ENCODE results near the gene CSN3.

DNA sequence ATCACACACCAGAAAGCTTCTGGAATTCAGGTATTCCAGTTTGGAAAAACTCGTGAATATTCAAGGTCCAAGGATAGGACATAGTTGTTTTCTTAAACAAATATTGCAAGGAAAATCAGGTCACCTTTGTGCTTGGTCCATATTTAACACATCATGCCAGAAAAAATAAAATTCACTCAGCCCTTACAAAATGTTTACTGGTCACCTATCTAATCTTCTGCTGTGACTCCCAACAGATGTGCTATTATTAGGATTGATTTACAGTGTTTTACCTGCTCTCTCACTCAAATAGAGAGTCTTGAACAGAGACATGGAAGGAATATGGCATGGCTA lies 9.5 kb downstream of the CSN3 start:
- TF ChIP-seq, protein P1, sequence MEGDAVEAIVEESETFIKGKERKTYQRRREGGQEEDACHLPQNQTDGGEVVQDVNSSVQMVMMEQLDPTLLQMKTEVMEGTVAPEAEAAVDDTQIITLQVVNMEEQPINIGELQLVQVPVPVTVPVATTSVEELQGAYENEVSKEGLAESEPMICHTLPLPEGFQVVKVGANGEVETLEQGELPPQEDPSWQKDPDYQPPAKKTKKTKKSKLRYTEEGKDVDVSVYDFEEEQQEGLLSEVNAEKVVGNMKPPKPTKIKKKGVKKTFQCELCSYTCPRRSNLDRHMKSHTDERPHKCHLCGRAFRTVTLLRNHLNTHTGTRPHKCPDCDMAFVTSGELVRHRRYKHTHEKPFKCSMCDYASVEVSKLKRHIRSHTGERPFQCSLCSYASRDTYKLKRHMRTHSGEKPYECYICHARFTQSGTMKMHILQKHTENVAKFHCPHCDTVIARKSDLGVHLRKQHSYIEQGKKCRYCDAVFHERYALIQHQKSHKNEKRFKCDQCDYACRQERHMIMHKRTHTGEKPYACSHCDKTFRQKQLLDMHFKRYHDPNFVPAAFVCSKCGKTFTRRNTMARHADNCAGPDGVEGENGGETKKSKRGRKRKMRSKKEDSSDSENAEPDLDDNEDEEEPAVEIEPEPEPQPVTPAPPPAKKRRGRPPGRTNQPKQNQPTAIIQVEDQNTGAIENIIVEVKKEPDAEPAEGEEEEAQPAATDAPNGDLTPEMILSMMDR (IDR thresholded peaks at IDR 0.05): no peak
- no peak for TF ChIP-seq EZH2 (IDR thresholded peaks at IDR 0.05)
- no peak for TF ChIP-seq EZH2phosphoT487 (IDR thresholded peaks at IDR 0.05)

Data from neural progenitor cell (in vitro differentiated cells).